Measurements from ENCODE around the gene DGKD. TPM values are rescaled to one million over a fixed set of nuclear protein-coding genes. Genes with fewer than 3 reads are reported as not detected.
"Not testable (repeated sequence)": the region's sequence is repeated elsewhere in the genome, so short reads cannot be mapped to it uniquely, and the experiment has no call there.

The DGKD gene
- total RNA-seq, 6 experiments from 2014 or later: 6.5 to 16.6 (median 14.2) TPM

DNA sequence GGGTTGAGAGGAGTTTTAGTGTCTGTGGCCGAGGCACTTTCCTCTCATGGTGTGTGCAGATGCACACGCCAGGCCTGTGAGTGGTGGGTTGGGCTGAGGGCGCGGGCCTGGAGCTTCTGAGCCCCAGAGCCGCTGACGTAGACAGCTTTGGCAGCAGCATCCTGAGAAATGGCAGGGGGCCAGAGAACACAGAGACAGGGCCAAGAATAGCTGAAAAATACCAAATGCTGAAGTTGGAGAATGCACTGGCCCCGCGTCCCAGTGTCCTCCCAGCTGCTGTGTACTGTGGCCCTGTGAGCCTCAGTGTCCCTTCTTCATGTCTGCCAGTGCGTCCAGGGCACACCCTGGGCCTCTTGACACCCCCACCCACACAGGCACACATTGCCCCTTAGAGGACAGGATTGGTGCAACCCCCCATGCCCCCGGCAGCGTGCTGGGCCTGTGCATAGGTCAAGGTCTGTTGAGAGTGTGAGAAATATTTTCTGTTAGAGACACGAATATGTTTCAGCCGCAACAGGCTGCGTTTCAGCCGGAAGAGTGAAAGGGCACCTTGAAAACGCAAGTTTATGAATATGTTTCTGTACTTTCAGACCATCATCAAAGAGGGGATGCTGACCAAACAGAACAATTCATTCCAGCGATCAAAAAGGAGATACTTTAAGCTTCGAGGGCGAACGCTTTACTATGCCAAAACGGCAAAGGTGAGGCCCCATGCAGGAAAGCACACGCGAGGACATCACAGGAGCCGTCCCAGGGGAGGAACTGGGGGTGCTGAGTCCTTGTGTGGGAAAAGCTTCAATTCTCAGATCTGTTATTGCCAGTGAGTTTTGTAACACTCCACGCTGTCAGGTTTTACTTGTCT, 33.6 kb downstream of the DGKD start:
- 28% methylated on average over 20 of the region's 25 CpGs for WGBS (ENCODE audit: insufficient coverage, low coverage, low lambda C conversion rate, missing lambda C conversion rate)
- intact Hi-C loops (cut with DNase I): no loop called here
- Histone ChIP-seq H3K27ac (peak overlapping the region; percentile 71 to 87 (median 80)), H3K36me3 (no peaks in the 10 kb centered on the region), H3K4me3 (peak overlapping the region in 2 of 3 donors; percentile 14 to 30), H3K4me1 (peaks cover 0 to 25% (median 12%) of the 10 kb centered on the region in 4 donors), H3K27me3 (no peaks in the 10 kb centered on the region), H3K9me3 (no peaks in the 10 kb centered on the region)
- DNase-seq: peak; percentile 86 to 94 (median 89)
- peak; percentile 88 to 90 (median 90) for ATAC-seq
- TF ChIP-seq, protein P1, sequence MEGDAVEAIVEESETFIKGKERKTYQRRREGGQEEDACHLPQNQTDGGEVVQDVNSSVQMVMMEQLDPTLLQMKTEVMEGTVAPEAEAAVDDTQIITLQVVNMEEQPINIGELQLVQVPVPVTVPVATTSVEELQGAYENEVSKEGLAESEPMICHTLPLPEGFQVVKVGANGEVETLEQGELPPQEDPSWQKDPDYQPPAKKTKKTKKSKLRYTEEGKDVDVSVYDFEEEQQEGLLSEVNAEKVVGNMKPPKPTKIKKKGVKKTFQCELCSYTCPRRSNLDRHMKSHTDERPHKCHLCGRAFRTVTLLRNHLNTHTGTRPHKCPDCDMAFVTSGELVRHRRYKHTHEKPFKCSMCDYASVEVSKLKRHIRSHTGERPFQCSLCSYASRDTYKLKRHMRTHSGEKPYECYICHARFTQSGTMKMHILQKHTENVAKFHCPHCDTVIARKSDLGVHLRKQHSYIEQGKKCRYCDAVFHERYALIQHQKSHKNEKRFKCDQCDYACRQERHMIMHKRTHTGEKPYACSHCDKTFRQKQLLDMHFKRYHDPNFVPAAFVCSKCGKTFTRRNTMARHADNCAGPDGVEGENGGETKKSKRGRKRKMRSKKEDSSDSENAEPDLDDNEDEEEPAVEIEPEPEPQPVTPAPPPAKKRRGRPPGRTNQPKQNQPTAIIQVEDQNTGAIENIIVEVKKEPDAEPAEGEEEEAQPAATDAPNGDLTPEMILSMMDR (IDR thresholded peaks at IDR 0.05): no peak
- TF ChIP-seq POLR2A (IDR thresholded peaks at IDR 0.05): peak; percentile 24

DNA sequence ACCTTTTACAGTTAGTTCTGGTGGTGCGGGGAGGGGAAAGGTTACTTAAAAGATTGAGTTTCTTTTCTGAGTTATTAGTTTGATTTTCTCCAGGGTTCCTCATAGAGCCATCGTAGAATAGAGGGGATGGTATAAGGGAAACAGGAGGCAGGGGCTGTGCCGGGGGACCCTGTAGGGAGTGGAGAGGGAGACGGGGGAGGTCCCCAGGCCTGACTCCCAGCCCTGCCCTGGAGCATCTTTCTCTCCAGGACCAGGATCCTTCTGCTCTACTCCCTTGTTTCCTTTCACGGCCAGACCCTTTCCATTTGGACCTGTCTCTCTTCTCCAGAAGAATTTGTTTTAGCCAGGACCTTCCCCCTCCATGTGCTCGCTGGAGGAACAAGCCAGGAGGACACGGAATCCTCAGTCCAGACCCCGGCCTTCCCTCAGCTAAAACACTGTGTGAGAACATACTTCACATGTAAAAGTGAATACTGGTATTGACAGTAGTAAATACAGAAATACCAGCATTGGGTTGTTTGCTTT, 35.4 kb downstream of the DGKD start:
- WGBS (ENCODE audit: insufficient coverage, low coverage, low lambda C conversion rate, missing lambda C conversion rate): 98% methylated on average over 8 of the region's 8 CpGs
- H3K27me3 ChIP-seq: no peaks in the 10 kb centered on the region
- H3K4me3 ChIP-seq: no peak overlapping the region
- intact Hi-C loops (cut with DNase I): no loop called here
- no peaks in the 10 kb centered on the region for H3K9me3 ChIP-seq
- ATAC-seq: no peak
- H3K27ac ChIP-seq: no peak overlapping the region
- DNase-seq: no peak
- TF ChIP-seq, protein P1 (IDR thresholded peaks at IDR 0.05): no peak
- TF ChIP-seq POLR2A (IDR thresholded peaks at IDR 0.05): no peak
- H3K4me1 ChIP-seq: peaks cover 0 to 25% (median 12%) of the 10 kb centered on the region in 4 donors
- H3K36me3 ChIP-seq: no peaks in the 10 kb centered on the region

DNA sequence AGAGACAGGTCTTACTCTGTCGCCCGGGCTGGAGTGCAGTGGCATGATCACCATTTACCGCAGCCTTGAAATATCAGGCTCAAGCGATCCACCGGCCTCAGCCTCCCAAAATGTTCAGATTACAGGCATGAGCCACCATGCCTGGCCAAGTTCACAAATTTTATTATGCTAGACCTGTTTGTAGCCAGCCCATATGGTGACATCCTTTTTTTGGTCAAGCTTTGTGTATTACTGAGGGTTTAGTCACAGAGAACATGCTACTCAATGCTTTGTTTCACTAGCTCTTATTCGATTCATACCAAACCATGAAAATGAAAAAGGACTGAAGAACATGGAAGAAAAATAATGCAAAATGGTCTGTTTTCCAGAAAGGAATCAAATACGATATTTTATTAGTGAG, 41.4 kb downstream of the DGKD start:
- 90% methylated on average over 5 of the region's 7 CpGs for WGBS (ENCODE audit: insufficient coverage, low coverage, low lambda C conversion rate, missing lambda C conversion rate)
- H3K27ac ChIP-seq: no peak overlapping the region
- H3K36me3 ChIP-seq: no peaks in the 10 kb centered on the region
- intact Hi-C loops (cut with DNase I): no loop called here
- ATAC-seq (no peak), DNase-seq (no peak)
- no peak overlapping the region for H3K4me3 ChIP-seq
- TF ChIP-seq, protein P1 (IDR thresholded peaks at IDR 0.05): no peak
- no peak for TF ChIP-seq POLR2A (IDR thresholded peaks at IDR 0.05)
- no peaks in the 10 kb centered on the region for H3K9me3 ChIP-seq
- H3K27me3 ChIP-seq: no peaks in the 10 kb centered on the region
- no peaks in the 10 kb centered on the region for H3K4me1 ChIP-seq

DNA sequence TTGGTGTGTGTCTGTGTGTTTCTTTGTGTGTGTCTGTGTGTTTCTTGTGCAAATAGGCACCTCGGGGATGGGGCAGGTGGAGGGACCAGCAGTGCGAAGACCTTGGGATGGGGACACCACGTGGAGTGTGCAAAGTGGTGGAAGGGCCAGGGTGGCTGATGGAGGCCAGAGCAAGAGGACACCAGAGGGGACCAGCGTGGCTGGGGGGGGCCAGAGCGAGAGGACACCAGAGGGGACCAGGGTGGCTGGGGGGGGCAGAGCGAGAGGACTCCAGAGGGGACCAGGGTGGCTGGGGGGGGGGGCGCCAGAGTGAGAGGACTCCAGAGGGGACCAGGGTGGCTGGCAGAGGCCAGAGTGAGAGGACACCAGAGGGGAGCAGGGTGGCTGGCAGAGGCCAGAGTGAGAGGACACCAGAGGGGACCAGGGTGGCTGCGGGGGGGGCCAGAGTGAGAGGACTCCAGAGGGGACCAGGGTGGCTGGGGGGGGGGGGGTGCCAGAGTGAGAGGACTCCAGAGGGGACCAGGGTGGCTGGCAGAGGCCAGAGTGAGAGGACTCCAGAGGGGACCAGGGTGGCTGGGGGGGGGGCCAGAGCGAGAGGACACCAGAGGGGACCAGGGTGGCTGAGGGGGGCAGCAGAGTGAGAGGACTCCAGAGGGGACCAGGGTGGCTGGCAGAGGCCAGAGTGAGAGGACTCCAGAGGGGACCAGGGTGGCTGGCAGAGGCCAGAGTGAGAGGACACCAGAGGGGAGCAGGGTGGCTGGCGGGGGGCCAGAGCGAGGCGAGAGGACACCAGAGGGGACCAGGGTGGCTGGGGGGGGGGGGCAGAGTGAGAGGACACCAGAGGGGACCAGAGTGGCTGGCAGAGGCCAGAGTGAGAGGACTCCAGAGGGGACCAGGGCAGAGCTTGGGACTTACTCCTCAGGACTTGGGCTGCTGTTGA, 42.7 kb downstream of the DGKD start:
- ATAC-seq; H3K27ac ChIP-seq; H3K27me3 ChIP-seq; H3K4me3 ChIP-seq; H3K9me3 ChIP-seq; H3K4me1 ChIP-seq; intact Hi-C loops (cut with DNase I); H3K36me3 ChIP-seq; DNase-seq: not testable (repeated sequence)
- 94% methylated on average over 8 of the region's 12 CpGs for WGBS (ENCODE audit: insufficient coverage, low coverage, low lambda C conversion rate, missing lambda C conversion rate)
